Measurements from ENCODE around the gene WIZ. TPM values are rescaled to one million over a fixed set of nuclear protein-coding genes. Genes with fewer than 3 reads are reported as not detected.

The WIZ gene
- total and polyA plus RNA-seq, 9 of the 15 experiments (the other 6 are each of a cell fraction or from before 2014, with no cell fraction given): 0.06 to 37.5 (median 4.8) TPM

DNA sequence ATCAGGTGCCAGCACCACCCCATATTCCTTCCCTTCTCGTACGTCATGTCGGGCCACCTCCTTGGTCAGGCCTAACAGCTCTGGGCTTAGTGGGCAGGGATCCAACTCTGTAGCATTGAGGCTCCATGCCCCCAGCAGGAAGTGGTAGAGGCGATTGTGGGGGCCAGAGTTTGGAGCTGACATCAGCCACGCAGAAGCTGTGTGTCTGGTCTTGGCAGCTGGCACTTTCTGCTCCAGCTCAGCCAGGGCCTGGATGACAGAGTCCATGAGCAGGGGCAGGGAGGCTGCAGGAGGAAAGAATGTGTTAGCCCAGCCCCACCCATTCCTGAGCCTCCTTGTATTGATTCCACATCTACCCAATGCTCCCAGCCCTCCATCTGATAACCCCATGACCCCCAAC is 26.6 kb upstream of the WIZ start:
- Histone ChIP-seq H3K79me2 (ENCODE audit: control insufficient read depth, insufficient read depth, low read length) (no peaks in the 10 kb centered on the region), H3K27me3 (ENCODE audit: control insufficient read depth in 2 of 2, insufficient read depth in 2 of 2, low read length in 2 of 2) (peaks cover 6 to 29% of the 10 kb centered on the region in 2 experiments; a peak in 4 of 5 replicates), H4K20me1 (replicated peaks; ENCODE audit: control insufficient read depth, insufficient read depth, low read length) (no peaks in the 10 kb centered on the region; the same call in 1 of the 2 replicates), H3K4me2 (ENCODE audit: insufficient read depth, low read length) (no peak overlapping the region), H3K9ac (ENCODE audit: insufficient read depth in 1 of 2, low read depth in 2 of 2, low read length in 2 of 2) (no peak overlapping the region), H2AFZ (ENCODE audit: low read depth, low read length) (no peak overlapping the region), H3K4me3 (no peak overlapping the region), H3K9me3 (replicated peaks; ENCODE audit: control insufficient read depth, insufficient read depth, low read depth, low read length) (no peaks in the 10 kb centered on the region), H3K4me1 (replicated peaks in 1 of 2; ENCODE audit: control insufficient read depth in 2 of 2, insufficient read depth in 2 of 2, low read length in 2 of 2) (peaks cover 0 to 7% of the 10 kb centered on the region in 2 experiments; a peak in 2 of 5 replicates), H3K36me3 (ENCODE audit: control insufficient read depth, insufficient read depth, low read length) (no peaks in the 10 kb centered on the region), H3K27ac (ENCODE audit: extremely low read depth, low read depth, low read length) (no peak overlapping the region), H3K9me1 (ENCODE audit: control insufficient read depth, insufficient read depth, low read length) (no peaks in the 10 kb centered on the region)
- in situ Hi-C loops (cut with MboI): no loop called here
- intact Hi-C loops (cut with micrococcal nuclease): no loop called here
- POLR2A ChIA-PET: no interaction called here
- ATAC-seq: no peak
- WGBS (ENCODE audit: insufficient coverage, low coverage, missing lambda C conversion rate): 2% methylated on average over 5 of the region's 5 CpGs
- FAIRE-seq: no peak
- DNase-seq (ENCODE audit: extremely low read depth in 1 of 4, low spot score in 3 of 4): no peak
- TF ChIP-seq ZNF707 (CRISPR knock-in tag; conservative IDR thresholded peaks at IDR 0.05) (no peak), FOXA1 (IDR thresholded peaks at IDR 0.05; ENCODE audit: borderline replicate concordance) (no peak), HDAC3 (IDR thresholded peaks at IDR 0.05; ENCODE audit: borderline replicate concordance, partially characterized antibody) (no peak), ETV6 (IDR thresholded peaks at IDR 0.05; ENCODE audit: borderline replicate concordance in 1 of 2, low read depth in 2 of 2, low read length in 1 of 2) (no peak), ETV6 (CRISPR knock-in tag; IDR thresholded peaks at IDR 0.05; ENCODE audit: borderline replicate concordance) (no peak), STAT5A (IDR thresholded peaks at IDR 0.05; ENCODE audit: borderline replicate concordance, low read length) (no peak), CC2D1A (IDR thresholded peaks at IDR 0.05) (no peak)
- TF ChIP-seq, protein P1, sequence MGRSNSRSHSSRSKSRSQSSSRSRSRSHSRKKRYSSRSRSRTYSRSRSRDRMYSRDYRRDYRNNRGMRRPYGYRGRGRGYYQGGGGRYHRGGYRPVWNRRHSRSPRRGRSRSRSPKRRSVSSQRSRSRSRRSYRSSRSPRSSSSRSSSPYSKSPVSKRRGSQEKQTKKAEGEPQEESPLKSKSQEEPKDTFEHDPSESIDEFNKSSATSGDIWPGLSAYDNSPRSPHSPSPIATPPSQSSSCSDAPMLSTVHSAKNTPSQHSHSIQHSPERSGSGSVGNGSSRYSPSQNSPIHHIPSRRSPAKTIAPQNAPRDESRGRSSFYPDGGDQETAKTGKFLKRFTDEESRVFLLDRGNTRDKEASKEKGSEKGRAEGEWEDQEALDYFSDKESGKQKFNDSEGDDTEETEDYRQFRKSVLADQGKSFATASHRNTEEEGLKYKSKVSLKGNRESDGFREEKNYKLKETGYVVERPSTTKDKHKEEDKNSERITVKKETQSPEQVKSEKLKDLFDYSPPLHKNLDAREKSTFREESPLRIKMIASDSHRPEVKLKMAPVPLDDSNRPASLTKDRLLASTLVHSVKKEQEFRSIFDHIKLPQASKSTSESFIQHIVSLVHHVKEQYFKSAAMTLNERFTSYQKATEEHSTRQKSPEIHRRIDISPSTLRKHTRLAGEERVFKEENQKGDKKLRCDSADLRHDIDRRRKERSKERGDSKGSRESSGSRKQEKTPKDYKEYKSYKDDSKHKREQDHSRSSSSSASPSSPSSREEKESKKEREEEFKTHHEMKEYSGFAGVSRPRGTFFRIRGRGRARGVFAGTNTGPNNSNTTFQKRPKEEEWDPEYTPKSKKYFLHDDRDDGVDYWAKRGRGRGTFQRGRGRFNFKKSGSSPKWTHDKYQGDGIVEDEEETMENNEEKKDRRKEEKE (IDR thresholded peaks at IDR 0.05; ENCODE audit: borderline replicate concordance in 1 of 2, control insufficient read depth in 1 of 2, low read depth in 2 of 2, low read length in 1 of 2): no peak
- TF ChIP-seq, protein P2, sequence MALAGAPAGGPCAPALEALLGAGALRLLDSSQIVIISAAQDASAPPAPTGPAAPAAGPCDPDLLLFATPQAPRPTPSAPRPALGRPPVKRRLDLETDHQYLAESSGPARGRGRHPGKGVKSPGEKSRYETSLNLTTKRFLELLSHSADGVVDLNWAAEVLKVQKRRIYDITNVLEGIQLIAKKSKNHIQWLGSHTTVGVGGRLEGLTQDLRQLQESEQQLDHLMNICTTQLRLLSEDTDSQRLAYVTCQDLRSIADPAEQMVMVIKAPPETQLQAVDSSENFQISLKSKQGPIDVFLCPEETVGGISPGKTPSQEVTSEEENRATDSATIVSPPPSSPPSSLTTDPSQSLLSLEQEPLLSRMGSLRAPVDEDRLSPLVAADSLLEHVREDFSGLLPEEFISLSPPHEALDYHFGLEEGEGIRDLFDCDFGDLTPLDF (CRISPR knock-in tag; IDR thresholded peaks at IDR 0.05): no peak
- BruUV-seq (replicated peaks): no TSS peak
- CTCF ChIA-PET (ENCODE audit: low intra/inter-chr PET ratio): no interaction called here

All from K562 (cell line).